IPS-20b (cell line): ENCODE results near the gene BRSK2.
A peak's percentile ranks its signal among the peaks of the same experiment; 100 is the strongest.

Source experiments
- H3K27ac ChIP-seq: one replicate; pipeline ENCODE4 v1.5.1; 2013; ENCODE audit warnings: low read length
- H3K27me3 ChIP-seq: 2 replicates; pipeline ENCODE4 v1.6.1; 2013; ENCODE audit warnings: mild to moderate bottlenecking, low read length, inconsistent platforms; ENCODE audit not compliant: insufficient read depth
- H3K36me3 ChIP-seq: 2 replicates; pipeline ENCODE4 v1.6.1; 2013; ENCODE audit warnings: low read depth, mild to moderate bottlenecking, inconsistent platforms, low read length, moderate library complexity; ENCODE audit not compliant: insufficient read depth
- H3K4me1 ChIP-seq: 2 replicates; pipeline ENCODE4 v1.6.1; 2013; ENCODE audit warnings: mild to moderate bottlenecking, control low read depth, inconsistent platforms, low read length, moderate library complexity; ENCODE audit not compliant: insufficient read depth
- H3K4me3 ChIP-seq: 2 replicates; pipeline ENCODE4 v1.5.1; 2013; ENCODE audit warnings: mild to moderate bottlenecking, low read length, inconsistent platforms
- H3K9ac ChIP-seq: 2 replicates; pipeline ENCODE4 v1.6.1; 2013; ENCODE audit warnings: low read depth, mild to moderate bottlenecking, inconsistent platforms, low read length, moderate library complexity
- H3K9me3 ChIP-seq: 2 replicates; pipeline ENCODE4 v1.6.1; 2013; ENCODE audit warnings: mild to moderate bottlenecking, low read depth, low read length, inconsistent platforms; ENCODE audit not compliant: insufficient read depth

The BRSK2 gene

DNA sequence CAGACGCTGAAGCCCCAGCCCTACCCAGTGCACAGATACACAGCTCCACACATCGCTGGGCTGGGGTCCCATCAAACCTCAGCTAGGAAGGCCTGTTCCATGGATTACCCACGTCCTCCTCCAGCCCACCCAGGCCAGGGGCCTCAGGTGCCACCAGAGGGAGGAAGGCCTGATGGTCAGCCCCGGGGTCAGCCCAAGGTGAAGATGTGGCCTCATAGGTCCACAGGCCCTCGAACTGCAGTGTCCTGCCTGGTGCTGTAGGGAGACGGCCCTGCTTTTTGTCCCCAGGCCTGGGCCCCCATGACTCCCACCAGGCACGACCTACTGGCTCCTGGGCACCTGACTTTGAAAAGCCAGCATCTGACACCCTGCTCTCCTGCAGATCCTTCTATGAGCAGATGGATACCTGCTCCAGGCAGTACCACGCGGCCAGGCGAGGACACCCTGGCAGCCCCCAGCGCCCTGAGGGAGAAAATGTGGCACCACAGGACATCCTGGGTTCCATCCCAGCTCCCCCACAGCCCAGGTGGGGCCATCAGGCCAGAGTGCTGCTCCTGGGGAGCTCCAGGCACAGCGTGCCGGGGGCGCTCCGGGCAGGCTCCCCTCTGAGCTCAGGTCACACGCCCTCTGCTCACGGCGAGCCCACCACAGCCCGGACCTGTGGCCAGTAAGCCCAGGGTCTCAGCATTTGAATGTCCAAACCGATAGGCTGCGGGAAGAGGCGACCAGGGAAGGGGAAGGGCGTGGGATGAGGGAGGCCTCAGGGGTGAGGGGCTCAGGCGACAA is 112.6 kb downstream of the BRSK2 start:
- Histone ChIP-seq H3K4me3 (no peak overlapping the region), H3K9me3 (no peaks in the 10 kb centered on the region), H3K27me3 (no peaks in the 10 kb centered on the region), H3K4me1 (peaks cover 2% of the 10 kb centered on the region), H3K36me3 (no peaks in the 10 kb centered on the region), H3K9ac (no peak overlapping the region), H3K27ac (no peak overlapping the region)

DNA sequence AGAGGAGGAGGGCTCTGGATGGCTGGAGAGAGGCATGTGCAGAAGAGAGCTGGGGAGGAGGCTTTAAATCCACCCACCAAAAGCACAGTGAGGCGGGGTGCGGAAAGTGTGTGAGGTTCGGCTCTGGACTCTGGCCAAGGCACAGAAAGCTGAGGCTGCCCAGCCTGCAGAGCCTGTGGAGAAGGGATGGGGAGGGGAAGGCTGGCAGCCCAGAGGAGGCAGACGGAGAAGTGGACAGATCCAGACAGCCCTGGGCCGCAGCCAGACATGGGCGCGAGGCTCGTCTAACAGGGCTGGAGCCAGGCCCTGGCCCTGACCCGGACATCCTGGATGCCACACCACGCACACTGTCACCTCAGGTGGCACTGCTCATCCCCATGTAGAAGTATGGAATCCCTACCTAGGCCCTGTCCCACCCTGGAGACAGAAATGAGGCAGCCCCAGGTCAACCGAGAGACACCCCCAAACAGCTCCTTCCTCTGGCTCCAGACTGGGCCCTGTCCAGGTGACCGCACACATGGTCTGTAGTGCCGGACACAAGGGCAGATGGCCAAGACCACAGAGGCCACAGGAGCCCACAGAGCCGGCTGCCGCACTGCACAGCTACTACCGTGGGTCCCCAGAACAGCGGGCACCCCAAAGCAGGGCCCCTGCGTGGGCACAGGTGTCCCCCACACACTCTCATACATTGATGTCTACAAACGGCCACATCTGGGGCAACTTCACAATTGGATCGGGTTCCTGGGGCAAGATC is 113.4 kb downstream of the BRSK2 start:
- Histone ChIP-seq H3K36me3 (no peaks in the 10 kb centered on the region), H3K9me3 (no peaks in the 10 kb centered on the region), H3K4me1 (peaks cover 3% of the 10 kb centered on the region; the same call in 1 of the 2 replicates), H3K4me3 (no peak overlapping the region), H3K9ac (no peak overlapping the region), H3K27ac (no peak overlapping the region), H3K27me3 (no peaks in the 10 kb centered on the region)

DNA sequence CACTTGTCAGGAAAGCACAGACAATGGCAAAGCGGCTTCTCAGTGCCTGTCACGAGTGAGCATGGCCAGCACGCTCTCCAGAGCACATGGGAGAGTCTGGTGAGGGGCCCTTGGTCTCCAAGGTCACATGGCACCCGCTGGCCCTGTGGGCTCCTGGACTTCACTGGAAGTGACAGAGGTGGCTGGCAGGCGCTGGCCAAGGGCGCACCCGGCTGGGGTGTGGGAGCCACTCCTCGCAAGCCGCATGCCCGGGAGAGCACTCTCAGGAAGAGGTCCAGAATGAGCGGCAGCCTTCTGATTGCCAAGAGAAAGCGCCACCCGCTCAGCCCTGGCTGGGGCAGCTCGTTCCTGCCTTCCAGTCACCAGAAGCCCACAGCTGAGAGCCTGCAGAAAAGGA is 114.0 kb downstream of the BRSK2 start:
- no peak overlapping the region for H3K9ac ChIP-seq
- no peaks in the 10 kb centered on the region for H3K9me3 ChIP-seq
- no peak overlapping the region for H3K27ac ChIP-seq
- no peaks in the 10 kb centered on the region for H3K27me3 ChIP-seq
- H3K36me3 ChIP-seq: no peaks in the 10 kb centered on the region
- H3K4me3 ChIP-seq: no peak overlapping the region
- H3K4me1 ChIP-seq: peaks cover 3% of the 10 kb centered on the region; the same call in 1 of the 2 replicates

DNA sequence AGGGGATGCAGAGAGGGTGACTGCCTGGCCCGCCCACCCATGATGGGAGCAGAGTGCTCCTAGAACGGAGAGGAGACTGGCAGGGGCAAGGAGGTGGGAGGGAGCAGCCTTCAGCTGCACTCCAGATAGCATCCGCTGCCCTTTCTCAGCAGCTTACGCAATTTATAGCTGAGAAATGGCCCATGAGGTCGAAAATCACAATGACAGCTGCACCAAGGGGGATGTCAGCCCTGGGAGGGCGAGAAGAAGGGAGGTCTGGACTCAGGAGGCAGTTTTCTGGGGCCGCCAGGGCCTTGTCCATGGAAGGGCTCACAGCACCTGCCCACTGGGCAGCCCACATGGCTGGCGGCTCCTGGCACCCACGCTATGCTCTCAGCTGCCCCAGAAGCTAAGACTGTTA is 114.4 kb downstream of the BRSK2 start:
- no peak overlapping the region for H3K27ac ChIP-seq
- no peak overlapping the region for H3K9ac ChIP-seq

DNA sequence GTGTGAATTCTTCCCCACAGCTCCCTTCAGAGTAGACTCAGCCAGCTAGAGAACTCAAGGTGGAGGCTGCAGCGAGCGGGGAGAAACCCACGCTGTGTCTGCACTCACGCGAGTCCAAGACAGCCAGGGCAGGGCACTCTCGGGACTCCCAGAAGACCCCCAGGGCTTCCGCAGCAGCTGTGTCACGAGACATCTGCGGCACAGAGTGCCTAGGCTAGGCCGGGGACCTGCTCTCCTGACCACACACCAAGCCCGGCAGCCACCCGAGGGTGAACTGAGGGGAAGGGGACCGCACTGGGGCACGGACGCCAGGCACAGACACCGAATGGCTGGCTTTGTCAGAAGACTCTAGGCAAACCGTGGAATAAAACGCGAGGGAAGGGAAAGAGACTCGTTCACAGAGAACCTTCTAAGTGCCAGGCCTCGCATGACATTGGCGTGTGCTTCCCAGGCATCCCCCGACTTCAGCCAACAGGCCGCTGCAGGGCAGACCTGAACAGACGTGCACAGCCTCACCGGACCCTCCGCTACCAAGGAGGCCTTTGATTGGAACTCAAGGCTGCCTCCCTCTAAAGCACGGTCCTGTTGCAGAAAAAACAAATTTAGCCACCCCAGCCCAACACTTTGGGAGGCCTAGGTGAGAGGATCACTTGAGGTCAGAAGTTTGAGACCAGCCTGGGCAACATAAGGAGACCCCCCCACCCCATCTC is 115.0 kb downstream of the BRSK2 start:
- no peak overlapping the region for H3K9ac ChIP-seq
- H3K4me1 ChIP-seq: peaks cover 3% of the 10 kb centered on the region; the same call in 1 of the 2 replicates
- H3K27me3 ChIP-seq: no peaks in the 10 kb centered on the region

More for the DNA sequence above, 114.4 kb downstream of the BRSK2 start:
- no peaks in the 10 kb centered on the region for H3K9me3 ChIP-seq
- no peaks in the 10 kb centered on the region for H3K36me3 ChIP-seq
- H3K4me3 ChIP-seq: no peak overlapping the region
- peaks cover 3% of the 10 kb centered on the region; the same call in 1 of the 2 replicates for H3K4me1 ChIP-seq
- H3K27me3 ChIP-seq: no peaks in the 10 kb centered on the region

DNA sequence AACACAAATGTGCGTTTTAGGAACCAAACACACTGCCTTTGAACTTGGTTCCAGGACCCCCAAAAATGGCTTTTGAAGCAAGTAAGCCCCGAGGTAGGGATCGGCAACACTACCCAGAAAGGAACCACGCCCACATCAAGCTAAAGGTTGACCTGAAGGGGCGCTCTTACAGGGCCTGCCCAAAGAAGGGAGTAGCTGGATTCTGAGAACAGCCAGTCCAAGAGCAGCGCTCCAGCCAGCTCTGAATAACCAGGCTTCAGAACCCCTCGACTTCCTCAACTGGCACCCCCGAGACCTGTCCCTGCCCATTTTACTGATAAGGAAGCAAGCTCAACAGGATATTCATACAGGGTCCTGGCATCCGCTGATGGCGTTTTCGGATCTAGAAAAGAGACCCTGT is 115.7 kb downstream of the BRSK2 start:
- no peak overlapping the region for H3K4me3 ChIP-seq
- H3K4me1 ChIP-seq: peaks cover 3% of the 10 kb centered on the region; the same call in 1 of the 2 replicates
- no peaks in the 10 kb centered on the region for H3K9me3 ChIP-seq
- H3K36me3 ChIP-seq: no peaks in the 10 kb centered on the region
- no peak overlapping the region for H3K9ac ChIP-seq
- no peak overlapping the region for H3K27ac ChIP-seq
- no peaks in the 10 kb centered on the region for H3K27me3 ChIP-seq

More for the DNA sequence above, 115.0 kb downstream of the BRSK2 start:
- Histone ChIP-seq H3K27ac (no peak overlapping the region), H3K4me3 (no peak overlapping the region), H3K36me3 (no peaks in the 10 kb centered on the region), H3K9me3 (no peaks in the 10 kb centered on the region)

DNA sequence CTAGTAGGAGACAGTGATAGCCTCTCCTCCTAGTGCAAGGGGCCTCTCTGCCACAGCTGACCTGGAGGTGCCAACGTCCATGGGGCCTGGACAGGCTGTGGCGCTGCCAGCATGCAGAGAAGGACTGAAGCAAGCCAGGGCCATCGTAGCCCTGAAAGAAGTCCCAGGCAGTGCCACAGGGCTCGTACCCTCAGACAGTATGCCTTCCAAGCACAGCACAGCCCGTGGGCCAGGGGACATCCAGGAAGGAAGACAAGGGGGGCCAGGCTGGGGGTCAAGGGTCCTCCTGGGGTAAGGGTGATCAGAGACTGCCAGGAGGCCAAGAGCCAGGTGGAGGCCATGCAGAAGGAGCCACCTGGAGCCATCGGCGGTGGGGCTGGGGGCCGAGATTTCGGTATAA is 117.2 kb downstream of the BRSK2 start:
- Histone ChIP-seq H3K9me3 (no peaks in the 10 kb centered on the region), H3K9ac (no peak overlapping the region), H3K4me1 (peaks cover 3% of the 10 kb centered on the region; the same call in 1 of the 2 replicates), H3K36me3 (no peaks in the 10 kb centered on the region), H3K27me3 (no peaks in the 10 kb centered on the region), H3K27ac (no peak overlapping the region), H3K4me3 (no peak overlapping the region)

DNA sequence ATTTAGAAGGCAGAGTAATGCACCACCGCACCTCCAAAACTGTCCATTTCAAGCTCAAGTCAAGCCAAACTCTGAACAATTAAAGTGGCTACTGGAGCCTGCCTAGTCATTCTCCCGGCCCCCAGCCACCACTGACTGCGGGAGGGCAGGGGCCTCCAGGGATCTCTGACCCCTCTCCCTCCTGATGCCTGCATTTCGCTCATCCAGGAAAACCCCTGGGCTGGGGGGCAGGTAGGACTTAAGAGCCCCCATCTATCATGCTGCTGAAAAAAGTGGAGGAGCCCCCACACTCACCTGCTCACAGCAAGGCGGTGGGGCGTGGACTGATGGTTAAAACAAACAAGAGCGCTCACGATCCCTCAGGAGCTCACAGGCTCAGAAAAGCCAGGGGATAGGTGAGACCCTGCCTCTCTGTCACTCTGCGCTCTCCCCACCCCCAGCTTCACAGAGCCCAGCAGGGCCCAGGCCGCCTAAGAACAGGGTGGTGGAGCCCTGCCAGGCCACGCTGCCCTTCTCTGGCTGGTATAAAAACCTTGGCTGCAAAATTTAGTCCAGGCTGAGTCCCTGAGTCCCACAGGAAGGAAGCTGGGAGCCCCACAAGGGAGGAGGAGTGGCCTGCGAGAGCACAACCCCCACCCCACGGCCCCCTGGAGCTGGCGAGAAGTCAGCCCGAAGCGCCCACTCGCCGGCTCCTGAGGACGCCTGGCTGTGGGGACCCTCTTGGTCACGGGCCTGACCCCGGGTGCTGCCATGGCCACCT is 117.8 kb downstream of the BRSK2 start:
- Histone ChIP-seq H3K27ac (no peak overlapping the region), H3K9me3 (no peaks in the 10 kb centered on the region), H3K27me3 (no peaks in the 10 kb centered on the region), H3K4me3 (no peak overlapping the region), H3K36me3 (no peaks in the 10 kb centered on the region), H3K9ac (peak overlapping the region; percentile 37; the same call in 1 of the 2 replicates), H3K4me1 (peaks cover 3% of the 10 kb centered on the region; the same call in 1 of the 2 replicates)

DNA sequence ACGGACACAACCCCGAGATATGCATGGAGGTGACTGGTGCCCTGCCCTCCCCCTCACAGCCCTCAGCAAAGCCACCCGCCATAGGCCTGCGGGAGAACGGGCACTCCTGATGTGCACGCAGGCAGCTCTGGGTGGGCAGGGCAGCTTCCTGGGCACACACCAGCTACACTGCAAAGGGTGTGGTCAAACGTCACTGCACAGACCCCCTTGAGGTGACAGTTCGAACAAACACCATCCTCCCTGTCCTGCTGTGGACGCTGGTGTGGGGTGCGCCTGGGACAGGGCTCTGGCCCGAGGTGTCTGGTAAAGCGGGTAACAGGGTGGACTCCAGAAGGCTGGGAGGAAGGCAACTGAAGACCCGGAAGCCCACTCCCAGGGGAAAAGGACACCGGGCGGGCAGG is 118.8 kb downstream of the BRSK2 start:
- Histone ChIP-seq H3K4me1 (peaks cover 3% of the 10 kb centered on the region; the same call in 1 of the 2 replicates), H3K27me3 (no peaks in the 10 kb centered on the region), H3K9ac (no peak overlapping the region), H3K36me3 (no peaks in the 10 kb centered on the region), H3K9me3 (no peaks in the 10 kb centered on the region), H3K4me3 (no peak overlapping the region), H3K27ac (no peak overlapping the region)

DNA sequence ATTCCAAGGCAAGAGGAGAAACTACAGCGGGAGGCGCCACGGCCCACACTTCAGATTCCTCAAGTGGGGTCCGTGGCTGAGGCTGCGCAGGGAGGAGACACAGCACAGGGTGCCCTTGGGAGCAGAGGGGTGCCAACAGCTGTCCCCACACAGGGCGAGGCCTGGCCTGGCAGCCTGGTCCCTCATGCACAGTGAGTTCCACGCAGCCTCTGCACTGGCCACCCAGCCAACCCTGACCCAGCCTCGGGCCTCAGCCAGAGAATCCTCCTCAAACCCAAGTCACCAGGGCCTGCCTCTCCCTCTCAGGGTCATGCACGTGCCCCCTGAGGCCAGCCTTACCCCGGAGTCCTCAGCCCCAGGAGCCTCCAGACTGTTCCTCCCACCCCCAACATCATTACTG is 119.3 kb downstream of the BRSK2 start:
- Histone ChIP-seq H3K9me3 (no peaks in the 10 kb centered on the region), H3K4me1 (peaks cover 3% of the 10 kb centered on the region; the same call in 1 of the 2 replicates), H3K27ac (no peak overlapping the region), H3K4me3 (no peak overlapping the region), H3K27me3 (no peaks in the 10 kb centered on the region), H3K36me3 (no peaks in the 10 kb centered on the region), H3K9ac (no peak overlapping the region)
